Iris pigment epithelial cell (primary cell): ENCODE results near the gene KRT38.
"Not testable (repeated sequence)": the region's sequence is repeated elsewhere in the genome, so short reads cannot be mapped to it uniquely, and the experiment has no call there.

Experiments used
- DNase-seq: peaks from one replicate; pipeline ENCODE4 v3.0.0-alpha.2; 2011; ENCODE audit warnings: low read depth

The KRT38 gene

DNA sequence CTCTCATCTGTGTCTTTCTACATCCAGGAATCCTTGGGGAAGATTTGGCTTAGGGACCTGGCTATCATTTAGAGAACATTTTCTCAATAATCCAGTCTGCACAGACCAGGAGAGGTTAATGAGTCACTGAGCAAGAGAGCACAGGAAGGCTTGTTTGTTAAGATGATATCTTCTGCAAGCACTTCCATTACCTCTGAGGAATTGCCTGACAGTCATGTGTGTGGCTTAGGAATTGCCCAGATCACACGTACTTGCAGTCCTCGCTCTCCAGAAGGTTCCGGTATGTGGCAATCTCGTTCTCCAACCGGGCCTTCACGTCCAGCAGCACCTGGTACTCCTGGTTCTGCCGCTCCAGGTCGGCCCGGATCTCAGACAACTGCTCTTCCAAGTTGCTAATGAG lies 19.7 kb downstream of the KRT38 start:
- DNase-seq: peak; percentile 85

DNA sequence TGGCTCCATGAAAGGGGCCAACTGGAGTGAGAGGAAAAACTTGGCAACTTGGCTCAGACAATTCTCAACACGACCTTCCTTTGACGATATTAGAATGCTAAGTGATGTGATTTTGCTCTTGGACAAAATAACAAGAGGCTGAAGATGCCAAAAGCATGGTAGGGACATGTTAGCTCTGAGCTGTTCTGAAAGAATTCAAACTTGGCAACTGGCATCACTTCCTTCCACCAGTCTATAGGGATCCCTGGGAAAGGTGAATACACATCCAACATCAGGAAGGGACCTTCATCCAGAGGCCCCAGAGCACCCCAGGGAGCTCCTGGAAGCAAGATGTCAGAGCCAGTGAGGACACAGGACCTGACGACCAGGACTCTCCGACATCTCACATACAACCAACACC lies 20.6 kb downstream of the KRT38 start:
- no peak for DNase-seq

DNA sequence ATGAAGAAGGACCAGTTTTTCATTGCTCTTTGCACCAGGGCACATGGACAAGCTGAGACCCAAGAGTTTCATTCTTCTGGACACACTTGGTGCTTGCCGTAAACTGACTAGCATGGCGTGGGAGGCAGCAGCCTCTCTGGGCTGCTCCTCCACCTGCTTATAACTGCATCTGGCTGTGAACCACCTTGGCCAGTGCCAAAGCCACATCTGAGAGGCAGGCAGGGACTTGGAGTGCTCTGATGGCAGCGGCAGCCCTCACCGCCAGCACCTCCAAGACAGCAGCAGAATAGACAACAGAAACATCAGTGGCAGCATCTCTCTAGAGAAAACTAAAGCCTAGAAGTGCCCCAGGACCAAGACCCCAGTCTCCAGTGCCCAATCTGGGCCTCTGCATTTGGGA lies 21.1 kb downstream of the KRT38 start:
- DNase-seq: no peak

DNA sequence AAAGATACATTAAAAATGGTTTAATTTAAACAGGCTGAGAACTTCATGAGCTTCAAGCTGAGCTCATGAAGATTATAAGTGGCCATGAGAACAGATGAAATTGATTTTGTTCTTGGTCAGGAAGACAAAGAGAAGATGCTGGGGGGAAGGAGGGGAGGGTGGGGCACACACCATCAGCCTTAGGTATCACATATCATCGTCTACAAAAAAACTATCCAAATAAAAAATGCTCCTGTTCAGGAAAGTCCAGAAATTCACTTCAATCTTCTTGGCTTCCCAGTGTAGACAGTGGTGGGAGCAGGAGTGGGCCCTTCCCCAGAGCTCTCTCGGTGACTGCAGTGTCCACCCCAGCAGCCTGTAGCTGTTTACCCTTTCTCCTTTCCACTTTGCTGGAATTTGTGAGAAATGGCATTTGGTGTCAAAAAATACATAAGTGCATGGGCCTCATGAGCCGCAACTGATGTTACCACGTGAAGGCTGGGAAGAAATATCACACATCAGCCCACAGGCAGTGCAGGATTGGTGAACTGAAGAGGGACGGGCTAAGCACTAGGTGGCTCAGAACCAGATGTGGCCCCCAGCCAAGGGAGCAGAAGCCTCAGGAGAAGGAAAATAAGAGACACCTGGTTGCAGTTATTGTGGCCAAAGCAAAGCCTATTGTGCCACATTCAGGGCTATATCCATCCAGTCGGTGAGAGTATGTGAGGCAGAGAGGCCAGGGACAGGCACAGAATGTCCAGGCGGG lies 22.5 kb downstream of the KRT38 start:
- no peak for DNase-seq

DNA sequence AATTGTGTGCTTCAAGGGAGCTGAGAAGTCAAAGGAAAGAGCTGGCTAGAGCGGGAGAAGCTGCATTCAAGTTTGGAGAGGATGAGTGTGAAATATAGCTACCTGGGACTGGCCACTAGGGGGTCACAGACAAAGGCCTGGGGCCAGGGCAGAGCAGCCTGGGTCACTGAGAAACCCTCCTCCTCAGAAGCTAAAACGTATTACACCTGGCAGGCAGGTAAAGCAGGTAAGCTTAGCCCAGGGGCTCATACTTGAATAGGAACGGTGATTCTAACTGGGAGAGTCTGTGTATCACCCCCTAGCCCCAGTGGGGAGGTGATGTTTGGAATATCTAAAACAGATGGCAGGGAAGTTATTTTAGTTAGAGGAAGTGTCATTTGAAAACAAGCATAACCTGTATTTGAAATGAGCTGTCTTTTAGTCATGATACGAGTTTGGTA lies 23.2 kb downstream of the KRT38 start:
- no peak for DNase-seq

DNA sequence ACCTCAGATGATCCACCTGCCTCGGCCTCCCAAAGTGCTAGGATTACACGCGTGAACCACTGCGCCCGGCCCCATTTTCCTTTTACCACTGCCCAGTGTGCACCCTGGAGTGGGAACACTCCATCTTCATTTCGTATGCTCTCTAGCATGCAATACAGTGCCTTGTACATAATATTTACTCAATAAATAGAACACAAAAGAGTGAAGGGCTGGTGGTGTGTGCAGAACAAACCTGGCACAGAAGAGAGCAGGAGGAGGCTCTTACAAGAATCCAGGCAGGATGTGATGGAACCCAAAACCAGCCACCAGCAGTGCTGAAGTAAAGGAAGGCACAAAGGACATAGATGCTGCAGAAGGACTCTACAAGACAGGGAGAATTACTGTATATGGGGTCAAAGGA lies 23.7 kb downstream of the KRT38 start:
- DNase-seq: no peak

DNA sequence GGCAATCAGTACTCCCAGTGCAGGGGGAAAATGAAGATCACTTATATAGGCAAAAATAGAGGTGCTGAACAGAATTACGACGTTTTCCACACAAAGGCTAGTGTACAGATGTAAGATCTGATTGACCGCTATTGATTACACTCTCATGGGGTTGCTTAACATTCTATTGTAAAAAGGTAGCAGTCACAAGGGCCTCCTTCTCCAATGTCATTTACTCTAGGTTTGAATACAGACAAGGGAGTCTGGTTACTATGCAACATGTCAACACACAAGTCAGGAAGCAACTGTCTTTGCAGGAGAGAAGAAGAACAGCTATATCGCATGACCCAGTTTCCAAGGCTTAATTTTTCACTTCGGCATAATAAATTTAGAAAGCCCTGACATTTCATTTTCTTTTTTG lies 24.3 kb downstream of the KRT38 start:
- DNase-seq: peak; percentile 39

DNA sequence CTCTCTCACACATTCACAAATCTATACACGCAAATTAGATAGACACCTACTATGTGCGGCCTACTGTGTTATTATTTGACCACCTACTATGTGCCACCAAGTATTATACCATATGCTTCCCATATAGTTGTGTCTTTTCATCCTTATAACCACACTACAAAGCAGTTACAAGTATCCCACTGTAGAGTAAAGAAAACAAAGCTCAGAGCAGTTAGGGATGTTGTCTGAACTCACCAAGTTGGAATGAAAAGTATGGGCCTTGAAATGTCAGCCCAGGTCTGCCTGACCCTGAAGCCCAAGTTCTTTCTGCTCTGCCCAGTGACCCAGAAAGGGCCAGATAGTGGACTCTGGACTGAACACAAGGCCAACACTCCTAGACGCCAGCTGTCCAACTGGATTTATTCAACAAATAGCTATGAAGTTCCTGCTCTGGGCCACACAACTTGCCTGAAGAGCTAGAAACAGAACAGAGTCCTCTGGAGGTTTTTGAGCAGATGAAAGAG lies 24.9 kb downstream of the KRT38 start:
- DNase-seq: peak; percentile 66

DNA sequence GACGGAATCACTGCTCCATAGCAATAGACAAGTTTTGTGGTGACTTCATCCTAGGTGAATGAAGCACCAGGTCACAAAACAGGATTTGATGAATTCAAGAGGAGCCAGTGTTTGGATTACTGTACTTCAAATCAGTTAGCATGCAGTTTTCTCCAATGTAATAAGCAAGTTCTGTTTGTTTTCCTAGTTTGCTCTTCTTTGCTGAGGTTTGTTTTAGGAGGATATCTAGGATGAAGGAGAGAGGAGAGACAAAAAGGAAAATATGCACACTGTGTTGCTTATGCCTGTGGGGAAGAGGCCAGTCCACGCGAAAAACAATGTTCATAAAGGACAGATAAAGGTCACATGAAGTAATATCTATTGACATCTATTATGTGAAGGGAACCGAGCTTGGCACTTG lies 25.4 kb downstream of the KRT38 start:
- no peak for DNase-seq

DNA sequence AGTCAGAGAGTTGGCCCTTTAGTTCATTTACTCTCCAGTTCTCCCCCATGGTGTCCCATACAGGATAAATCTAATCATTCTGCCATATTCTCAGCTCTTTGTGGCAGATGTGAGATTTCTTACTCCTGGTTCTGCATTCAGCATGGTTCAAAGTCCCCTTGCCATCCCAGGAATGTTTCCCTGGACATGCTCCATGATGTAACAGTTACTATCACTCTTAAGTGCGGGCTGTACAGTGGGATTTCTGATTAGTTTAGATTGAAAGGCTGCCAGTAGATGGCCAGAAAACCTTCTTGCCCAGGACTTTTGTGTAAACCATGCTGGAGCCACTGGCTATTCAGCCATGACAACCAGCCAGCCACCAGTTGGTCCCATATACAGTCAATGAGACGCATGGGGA lies 26.8 kb downstream of the KRT38 start:
- DNase-seq: no peak

DNA sequence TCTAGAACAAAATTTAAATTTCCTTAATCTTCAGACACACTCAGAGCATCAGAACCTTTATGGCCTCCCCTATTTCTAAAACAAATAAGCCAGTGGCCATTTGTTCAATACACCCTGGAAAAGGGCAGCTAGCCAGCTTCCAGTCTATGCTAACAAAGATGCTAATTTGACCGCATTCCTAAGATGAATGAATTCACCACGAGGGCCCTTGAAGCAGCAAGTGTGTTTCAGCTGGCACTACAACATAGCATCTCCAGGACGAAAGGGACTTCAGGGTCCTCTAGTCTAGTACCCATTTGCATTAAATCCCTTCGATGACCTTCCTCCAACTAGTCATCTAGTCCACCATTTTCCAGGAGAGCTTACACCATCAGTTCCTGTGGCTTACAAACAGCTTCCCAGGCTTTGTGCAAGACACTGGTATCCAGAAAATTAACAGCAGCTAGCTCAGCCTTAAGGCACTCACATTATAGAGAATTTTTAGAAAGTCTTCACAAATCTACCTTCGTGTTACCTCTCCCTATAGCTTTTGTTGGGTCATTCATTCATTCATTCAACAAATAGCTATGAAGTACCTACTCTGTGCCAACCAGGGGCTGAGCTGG lies 27.3 kb downstream of the KRT38 start:
- no peak for DNase-seq

DNA sequence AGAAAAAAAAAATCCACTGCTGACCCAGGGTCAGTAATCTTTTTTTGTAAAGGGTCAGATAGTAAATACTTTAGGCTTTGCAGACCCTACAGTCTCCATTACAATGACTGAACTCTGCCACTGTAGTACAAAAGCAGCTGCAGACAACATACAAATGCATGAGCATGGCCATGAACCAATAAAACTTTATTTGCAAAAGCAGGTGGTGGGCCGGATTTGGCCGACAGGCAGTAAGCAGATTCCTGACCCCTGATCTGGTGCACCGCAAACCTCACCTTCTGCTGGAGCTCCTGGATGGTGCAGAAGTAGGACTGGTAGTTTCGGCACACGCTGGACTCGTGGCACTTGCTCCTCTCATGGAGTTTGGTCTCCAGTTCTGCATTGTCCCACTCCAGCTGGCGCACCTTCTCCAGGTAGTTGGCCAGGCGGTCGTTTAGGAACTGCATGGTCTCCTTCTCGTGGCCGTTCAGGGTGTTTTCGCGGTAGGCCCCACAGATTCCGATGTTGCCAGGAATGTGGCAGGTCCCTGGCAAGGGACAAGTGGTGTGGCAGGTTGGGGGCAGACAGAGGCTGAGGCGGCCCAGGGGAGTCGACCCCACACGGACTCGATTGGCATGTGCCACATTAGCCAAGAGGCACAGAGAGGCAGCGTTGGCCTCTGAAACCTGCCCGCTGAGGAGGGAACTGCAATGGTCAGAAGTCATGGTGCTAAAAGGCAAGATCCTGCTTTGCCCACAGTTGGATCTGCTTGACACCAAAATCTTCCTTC lies 29.5 kb downstream of the KRT38 start:
- DNase-seq: no peak

DNA sequence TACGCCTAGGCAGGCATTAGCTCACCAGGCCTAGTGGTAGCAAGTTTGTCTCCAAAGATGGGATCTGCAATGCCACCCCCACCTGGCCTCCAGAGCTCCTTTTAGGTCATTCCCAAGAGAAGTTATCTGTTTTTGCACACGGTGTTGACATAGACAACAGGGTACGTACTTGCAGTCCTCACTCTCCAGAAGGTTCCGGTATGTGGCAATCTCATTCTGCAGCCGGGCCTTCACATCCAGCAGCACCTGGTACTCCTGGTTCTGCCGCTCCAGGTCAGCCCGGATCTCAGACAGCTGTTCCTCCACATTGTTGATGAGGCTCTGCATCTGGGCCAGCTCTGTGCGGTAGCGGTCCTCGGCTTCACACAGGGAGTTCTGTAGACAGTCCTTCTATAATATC lies 33.6 kb downstream of the KRT38 start:
- DNase-seq: no peak

DNA sequence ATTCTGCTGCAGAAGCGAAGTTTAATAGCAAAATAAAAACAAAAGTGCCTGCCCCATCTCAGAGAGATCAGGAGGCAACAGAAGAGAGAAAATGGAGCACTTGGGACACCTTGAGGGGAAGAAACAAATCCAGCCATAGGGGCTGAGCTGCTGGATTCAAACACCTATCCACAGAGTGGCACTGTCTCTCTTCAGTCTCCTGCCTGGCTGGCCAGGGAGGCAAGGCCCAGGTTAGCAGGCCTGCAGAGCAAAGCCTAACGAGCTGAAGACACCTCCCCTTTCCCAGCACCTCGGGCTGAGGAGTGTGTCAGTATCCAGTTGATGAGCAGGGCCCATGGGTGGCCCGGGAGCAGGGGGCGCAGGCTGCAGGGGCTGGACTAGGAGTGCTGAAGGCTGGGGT lies 34.6 kb downstream of the KRT38 start:
- DNase-seq: no peak

DNA sequence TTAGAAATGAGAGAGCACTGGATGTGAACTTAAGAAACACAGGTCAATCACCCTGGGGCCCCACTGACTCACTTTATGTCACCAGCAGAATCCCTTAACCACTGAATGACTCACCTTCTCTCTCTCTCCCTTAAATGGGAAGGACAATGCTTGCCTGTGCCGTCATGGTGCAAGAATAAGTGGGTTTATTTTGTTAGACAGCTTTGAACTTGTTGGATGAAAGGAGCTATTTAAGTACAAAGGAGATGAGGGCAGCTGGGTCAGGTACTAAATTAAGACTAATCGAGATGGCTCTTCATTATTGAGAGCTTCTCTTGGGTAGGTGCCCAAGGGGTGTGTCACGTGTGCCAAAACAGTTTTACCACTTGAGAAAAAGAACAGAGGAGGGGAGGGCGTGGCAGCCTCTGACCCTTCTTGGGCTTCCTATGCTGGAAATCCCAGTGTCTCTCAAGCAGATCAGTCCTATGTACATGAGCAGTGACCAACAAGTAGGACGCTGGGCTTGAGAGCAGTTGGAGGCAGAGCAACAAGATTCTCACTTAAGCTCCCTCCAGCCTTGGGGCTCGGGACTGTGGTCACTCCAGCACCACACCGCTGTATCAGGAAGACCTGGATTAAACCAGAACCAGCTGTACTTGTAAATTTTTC lies 36.6 kb downstream of the KRT38 start:
- DNase-seq: peak; percentile 95

DNA sequence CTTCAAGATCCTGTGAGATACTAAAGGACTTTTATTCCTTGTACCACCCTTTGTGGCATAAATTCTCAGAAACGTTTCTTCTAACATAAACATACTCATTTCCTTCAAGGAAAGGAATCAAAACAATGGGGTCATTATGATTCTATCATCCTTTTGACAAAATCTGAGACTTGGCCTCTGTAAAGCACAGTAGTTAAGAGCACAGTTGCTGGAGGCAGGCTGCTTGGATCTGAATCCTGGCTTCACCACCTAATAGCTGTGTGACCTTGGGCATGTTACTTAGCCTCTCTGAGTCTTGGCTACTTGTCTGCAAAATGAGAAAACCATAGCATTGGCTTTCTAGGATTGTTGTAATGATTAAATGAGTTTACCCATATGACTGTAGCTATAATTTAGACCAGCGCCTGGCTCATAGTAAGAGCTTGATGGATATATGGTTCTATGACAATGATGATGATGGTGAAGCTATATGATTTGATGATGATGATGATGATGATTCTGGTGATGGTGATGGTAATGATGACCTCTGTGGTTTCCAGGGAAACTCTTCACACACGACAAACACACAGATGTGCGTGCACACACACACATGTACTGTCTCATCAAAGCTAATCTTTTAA lies 37.3 kb downstream of the KRT38 start:
- DNase-seq: no peak

DNA sequence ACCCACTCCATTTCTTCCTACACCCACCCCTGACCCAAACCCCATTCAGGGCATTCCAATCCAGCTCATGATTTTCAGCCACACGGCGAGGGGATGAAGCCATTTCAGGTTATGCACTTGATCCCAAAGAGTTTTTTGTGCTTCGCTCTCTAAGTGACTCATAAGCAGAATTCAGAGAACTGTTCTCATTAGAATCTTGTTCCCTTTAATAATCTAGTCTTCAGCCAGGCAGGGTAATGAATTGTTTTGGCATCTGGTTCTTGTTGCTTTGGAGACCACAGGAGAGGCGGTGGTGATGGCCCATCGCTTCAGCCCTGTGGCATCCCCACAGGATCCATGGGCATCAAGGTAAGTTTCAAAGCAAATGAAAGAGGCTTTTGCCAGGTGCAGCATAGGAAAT lies 38.6 kb downstream of the KRT38 start:
- DNase-seq: peak; percentile 29

DNA sequence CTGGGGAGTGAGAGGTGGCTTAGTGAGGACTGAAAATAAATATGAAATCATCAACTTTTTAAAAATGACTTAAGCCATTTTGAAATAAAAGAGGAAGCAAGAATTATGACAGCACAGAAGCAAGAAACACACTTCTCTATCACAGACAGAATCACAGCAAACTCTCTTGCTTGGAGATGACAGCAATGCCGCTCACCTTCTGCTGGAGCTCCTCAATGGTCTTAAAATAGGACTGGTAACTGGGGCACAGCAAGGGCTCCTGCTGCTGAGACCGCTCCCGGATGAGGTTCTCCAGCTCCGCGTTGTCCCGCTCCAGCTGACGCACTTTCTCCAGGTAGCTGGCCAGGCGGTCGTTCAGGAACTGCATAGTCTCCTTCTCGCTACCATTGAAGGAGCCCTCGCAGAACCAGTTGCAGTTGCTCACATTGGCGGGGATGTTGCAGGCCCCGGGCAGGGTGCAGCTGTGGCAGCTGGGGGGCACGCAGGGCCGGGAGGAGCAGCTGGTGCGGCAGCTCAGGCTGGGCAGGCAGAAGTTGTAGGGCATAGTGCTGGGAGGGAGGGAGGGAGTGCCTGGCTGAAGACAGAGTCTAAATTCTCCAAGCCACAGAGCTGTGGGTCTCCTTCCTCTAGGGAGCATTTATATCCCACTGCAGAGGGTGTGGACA lies 43.7 kb downstream of the KRT38 start, which contains the start of gene KRT31:
TSS of gene KRT31 (minus strand) at position 613 of the 665 bp plus-strand sequence. CDS start at position 544, 69 bp downstream.
- DNase-seq: no peak

DNA sequence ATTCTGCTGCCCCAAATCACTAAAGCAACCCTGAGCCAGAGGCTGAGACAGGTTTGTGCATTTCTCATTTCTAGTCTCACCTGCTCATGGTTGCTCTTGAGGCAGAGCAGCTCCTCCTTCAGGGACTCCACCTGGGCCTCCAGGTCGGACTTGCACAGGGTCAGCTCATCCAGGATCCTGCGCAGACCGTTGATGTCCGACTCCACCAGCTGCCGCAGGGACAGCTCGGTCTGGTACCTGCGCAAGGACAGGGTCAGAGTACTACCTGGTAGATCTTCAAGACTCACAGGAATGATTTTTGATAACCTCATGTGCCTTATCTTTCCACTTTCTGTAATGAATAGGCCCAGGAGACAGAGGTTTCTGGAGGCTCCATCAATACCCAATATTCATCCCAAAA lies 44.4 kb downstream of the KRT38 start:
- no peak for DNase-seq

DNA sequence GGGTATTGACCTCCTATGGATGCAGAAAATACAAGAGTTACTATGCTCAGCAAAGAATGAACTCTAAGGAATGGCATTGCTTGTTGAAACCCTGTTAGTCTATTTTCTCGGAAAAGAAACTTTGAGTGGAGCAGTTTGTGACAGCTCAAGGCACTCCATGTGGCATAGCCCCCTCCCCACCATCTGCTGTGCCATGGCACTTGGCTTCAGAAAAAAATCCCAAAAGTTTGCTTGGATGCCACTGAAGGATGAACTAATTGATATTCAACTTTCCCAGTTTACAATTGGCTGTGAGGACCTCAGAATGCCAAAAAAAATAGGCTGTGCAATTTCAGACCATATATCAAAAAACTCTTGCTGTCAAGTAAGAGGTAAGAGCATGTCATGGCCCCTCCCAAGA lies 45.2 kb downstream of the KRT38 start:
- DNase-seq: no peak

DNA sequence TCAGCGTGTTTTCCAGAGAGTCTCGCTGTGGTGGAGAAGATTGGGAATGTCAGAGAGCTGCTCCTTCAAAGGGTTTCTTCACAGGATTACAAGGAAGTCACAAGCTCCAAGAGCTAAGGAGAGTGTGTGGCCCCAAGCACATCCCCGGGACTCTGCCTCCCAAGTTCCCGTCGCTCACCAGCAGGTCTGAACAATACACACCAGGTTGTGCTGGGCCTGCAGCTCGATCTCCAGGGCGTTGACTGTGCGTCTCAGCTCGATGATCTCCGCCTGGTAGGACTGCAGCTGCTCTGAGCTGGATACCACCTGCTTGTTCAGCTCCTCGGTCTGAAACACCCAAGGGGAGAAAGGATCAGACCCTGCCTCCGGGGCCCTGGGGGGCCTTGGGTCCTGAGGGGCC lies 45.7 kb downstream of the KRT38 start:
- not testable (repeated sequence) for DNase-seq
